ENCODE data around the gene RGS3.

RGS3 gene

DNA sequence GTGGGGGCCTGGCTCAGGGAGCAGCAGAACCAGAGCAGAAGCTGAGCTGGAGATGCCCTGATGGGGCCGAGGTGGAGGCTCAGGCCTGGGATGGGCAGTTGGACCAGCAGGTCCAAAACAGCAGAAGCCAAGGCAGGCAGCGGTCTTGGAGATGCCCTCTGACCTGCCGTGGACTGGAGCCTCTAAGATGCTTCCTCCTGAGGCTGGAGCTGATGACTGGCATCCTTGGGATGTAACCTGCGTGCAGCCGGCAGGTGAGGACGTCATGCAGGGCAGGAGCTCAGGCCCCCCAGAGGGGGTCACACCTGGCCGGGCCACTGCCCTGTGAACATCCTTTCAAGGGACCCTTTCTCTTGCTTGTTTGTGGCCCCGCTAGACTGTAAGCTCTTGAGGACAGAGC lies 162.0 kb downstream of the RGS3 start:
- Histone ChIP-seq H3K27me3 (ENCODE audit: control insufficient read depth, insufficient read depth, low read length) (no peaks in the 10 kb centered on the region), H3K4me1 (ENCODE audit: control insufficient read depth, insufficient read depth, low read length) (peaks cover 4% of the 10 kb centered on the region), H3K9me3 (ENCODE audit: control insufficient read depth, insufficient read depth, low read length) (no peaks in the 10 kb centered on the region), H3K27ac (ENCODE audit: low read length) (no peak overlapping the region), H3K36me3 (ENCODE audit: control insufficient read depth, insufficient read depth, low read length) (no peaks in the 10 kb centered on the region), H3K4me3 (ENCODE audit: low read length) (no peak overlapping the region)
- no CpG with 5 or more reads among the region's 8 CpGs for WGBS (ENCODE audit: insufficient coverage, insufficient read length)
- DNase-seq (ENCODE audit: low read depth, low spot score) = no peak

DNA sequence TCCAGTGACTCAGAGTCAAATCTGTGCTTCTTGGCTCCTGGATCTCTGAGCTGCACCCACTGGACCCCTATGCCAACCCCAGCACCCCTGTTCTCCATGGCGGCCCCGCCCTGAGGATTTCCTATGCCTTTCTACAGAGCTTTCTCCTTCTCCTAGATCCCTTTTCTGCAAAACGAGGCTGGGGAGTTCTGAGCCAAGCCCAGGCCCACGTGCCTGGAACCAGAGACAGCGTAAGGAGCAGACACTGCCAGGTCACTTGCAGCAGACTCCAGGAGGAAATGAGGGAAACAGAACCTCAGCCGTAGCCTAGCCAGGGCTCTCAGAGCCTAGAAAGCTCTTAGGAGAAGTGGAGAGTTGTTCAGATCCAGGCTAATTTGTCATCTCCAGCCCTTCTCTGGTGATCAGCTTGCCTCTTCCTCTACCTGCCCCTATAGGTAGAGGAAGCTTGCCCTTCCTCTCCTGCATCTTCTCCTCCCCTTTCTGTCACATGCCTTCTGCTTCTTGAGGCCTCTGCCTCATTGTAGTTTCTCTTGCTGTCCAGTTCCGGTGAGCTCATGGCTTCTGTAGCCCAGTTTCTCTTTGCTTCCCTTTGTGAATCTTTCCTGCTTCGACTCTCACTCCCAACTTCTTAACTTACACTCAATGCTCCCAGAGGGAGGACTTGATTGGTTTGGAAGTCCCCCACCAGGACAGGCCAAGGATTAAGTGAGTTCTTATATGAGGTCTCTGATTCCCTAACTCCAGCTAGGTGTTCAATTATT lies 163.4 kb downstream of the RGS3 start:
- H3K4me1 ChIP-seq (ENCODE audit: control insufficient read depth, insufficient read depth, low read length) = peaks cover 3% of the 10 kb centered on the region
- no peak for DNase-seq (ENCODE audit: low read depth, low spot score)
- no CpG with 5 or more reads among the region's 8 CpGs for WGBS (ENCODE audit: insufficient coverage, insufficient read length)
- H3K4me3 ChIP-seq (ENCODE audit: low read length) = no peak overlapping the region
- H3K27me3 ChIP-seq (ENCODE audit: control insufficient read depth, insufficient read depth, low read length) = no peaks in the 10 kb centered on the region
- no peaks in the 10 kb centered on the region for H3K9me3 ChIP-seq (ENCODE audit: control insufficient read depth, insufficient read depth, low read length)
- H3K36me3 ChIP-seq (ENCODE audit: control insufficient read depth, insufficient read depth, low read length) = no peaks in the 10 kb centered on the region
- no peak overlapping the region for H3K27ac ChIP-seq (ENCODE audit: low read length)

DNA sequence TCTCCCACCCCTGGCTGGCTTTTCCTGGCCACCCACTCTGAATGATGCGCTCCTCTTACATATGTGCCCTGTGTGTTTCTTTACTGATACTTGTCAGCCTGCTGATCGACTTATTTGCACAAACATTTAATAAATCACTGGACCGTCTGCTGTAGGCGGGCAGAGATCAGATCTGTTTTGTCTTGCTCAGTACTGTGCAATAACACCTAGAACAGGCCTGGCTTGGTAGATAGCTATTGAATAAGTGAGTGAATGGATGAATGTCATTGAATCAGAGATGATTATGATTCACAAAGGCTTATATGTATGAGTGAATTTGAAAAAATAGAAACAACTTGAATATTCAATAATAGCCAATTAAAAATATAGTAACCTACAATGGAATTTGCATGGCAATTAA lies 165.1 kb downstream of the RGS3 start:
- whole genome bisulfite sequencing (ENCODE audit: insufficient coverage, insufficient read length) = no CpG with 5 or more reads among the region's 4 CpGs
- Histone ChIP-seq H3K36me3 (ENCODE audit: control insufficient read depth, insufficient read depth, low read length) (no peaks in the 10 kb centered on the region), H3K4me1 (ENCODE audit: control insufficient read depth, insufficient read depth, low read length) (no peaks in the 10 kb centered on the region; the same call in 1 of the 2 replicates), H3K4me3 (ENCODE audit: low read length) (no peak overlapping the region), H3K27ac (ENCODE audit: low read length) (no peak overlapping the region), H3K27me3 (ENCODE audit: control insufficient read depth, insufficient read depth, low read length) (no peaks in the 10 kb centered on the region), H3K9me3 (ENCODE audit: control insufficient read depth, insufficient read depth, low read length) (no peaks in the 10 kb centered on the region)
- DNase-seq (ENCODE audit: low read depth, low spot score) = no peak

DNA sequence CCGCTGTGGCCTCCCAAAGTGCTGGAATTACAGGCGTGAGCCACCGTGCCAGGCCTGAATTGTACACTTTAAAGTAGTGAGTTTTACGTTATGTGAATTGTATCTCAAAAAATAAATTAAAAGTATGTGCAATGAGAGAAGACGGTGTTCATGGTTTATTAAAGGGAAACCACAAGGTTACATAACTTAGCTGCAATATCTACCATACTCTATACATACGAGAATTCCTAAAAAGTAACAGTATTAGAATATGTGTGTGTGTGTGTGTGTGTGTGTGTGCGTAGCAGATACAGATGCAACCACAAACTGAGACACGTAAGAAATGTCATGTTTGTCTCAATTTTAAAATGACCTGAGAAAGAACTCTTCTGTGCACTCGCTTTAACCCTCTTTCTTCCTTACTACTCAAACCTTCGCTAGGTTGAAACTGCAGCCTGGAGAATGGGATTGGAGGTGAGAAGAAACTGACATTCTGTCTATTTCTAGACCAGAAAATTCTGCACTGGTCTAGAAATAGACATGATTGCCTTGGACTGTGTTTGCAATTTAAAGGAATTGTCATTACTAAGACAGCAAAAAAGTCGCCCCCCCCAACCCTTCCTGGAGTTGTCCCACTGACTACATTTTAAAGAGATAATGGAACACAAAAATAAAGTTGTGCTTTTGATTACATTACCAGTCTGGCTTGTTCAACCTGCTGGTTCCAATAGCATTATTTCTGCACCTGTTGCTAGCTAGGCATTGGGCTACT lies 167.0 kb downstream of the RGS3 start:
- Histone ChIP-seq H3K27ac (ENCODE audit: low read length) (no peak overlapping the region), H3K27me3 (ENCODE audit: control insufficient read depth, insufficient read depth, low read length) (no peaks in the 10 kb centered on the region), H3K4me3 (ENCODE audit: low read length) (no peak overlapping the region), H3K36me3 (ENCODE audit: control insufficient read depth, insufficient read depth, low read length) (no peaks in the 10 kb centered on the region), H3K9me3 (ENCODE audit: control insufficient read depth, insufficient read depth, low read length) (no peaks in the 10 kb centered on the region), H3K4me1 (ENCODE audit: control insufficient read depth, insufficient read depth, low read length) (no peaks in the 10 kb centered on the region)
- WGBS (ENCODE audit: insufficient coverage, insufficient read length) = no CpG with 5 or more reads among the region's 11 CpGs
- no peak for DNase-seq (ENCODE audit: low read depth, low spot score)

DNA sequence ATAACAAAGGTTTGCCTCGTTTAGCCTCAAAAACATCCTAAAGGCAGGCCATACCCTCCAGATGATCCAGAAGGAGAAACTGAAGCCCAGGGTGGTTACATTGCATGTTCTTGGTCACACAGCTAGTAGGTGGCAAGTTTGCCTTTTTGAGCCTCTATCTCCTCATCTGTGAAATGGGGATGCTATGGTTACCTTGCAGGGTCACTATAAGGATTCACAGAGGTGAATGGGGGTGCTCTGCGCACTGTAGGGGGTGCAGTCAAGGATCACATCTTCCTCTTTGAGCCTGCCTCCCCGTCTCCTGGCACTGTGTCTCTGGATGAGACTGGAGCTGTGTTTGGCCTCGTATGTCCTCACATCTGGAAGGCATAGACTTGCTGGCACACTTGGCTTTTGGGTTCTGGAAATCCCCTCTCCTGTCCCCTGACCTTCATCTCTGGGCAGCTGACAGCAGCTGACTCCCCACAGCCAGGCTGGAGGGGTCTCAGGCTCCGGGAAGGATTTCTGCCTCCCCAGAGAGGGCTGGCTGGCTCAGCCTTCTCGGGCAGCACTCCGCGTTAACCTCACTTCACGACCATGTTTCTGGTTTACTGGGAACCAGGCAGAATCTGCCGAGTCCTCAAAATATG lies 167.7 kb downstream of the RGS3 start:
- WGBS (ENCODE audit: insufficient coverage, insufficient read length) = no CpG with 5 or more reads among the region's 10 CpGs
- no peaks in the 10 kb centered on the region for H3K9me3 ChIP-seq (ENCODE audit: control insufficient read depth, insufficient read depth, low read length)
- no peak for DNase-seq (ENCODE audit: low read depth, low spot score)
- no peak overlapping the region for H3K4me3 ChIP-seq (ENCODE audit: low read length)
- H3K36me3 ChIP-seq (ENCODE audit: control insufficient read depth, insufficient read depth, low read length) = no peaks in the 10 kb centered on the region
- no peaks in the 10 kb centered on the region for H3K27me3 ChIP-seq (ENCODE audit: control insufficient read depth, insufficient read depth, low read length)
- peaks cover 2% of the 10 kb centered on the region; the same call in 1 of the 2 replicates for H3K4me1 ChIP-seq (ENCODE audit: control insufficient read depth, insufficient read depth, low read length)
- no peak overlapping the region for H3K27ac ChIP-seq (ENCODE audit: low read length)

DNA sequence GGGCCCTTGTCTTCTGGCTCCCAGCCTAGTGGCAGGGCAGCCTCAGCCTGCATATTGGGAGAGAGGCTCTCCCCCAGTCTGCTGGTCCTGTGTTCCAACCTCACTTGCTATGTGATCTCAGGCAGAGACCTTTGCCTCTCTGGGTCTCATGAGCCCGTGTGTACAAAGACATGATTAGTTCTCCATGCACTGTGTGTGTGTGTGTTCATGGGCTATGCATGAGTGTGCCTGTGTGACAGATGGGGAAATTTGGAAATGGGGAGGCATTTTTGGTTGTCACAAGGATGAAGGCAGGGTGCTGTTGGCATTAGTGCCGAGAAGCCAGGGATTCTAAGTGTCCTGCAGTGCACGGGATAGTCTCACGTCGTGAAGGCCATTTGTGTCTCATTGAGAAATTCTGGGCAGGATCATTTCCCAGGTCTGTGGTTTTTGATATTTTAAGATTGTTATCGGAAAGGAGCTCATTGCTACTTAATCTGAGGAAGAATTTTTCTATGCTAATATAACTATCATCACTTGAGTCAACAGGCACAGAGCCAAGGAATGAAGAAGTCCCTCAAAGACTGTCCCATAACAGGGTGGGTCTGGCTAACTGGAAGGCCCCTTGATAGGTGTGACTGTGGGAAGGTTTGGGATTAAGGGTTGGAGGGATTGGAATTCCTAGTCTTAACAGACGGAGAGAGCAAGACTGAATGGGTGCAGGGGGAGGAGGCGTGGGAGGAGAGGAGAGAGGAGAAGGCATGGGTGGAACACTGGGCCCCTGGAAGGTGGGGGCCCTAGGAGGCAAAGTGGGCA lies 168.5 kb downstream of the RGS3 start:
- DNase-seq (ENCODE audit: low read depth, low spot score) = no peak
- Histone ChIP-seq H3K9me3 (ENCODE audit: control insufficient read depth, insufficient read depth, low read length) (no peaks in the 10 kb centered on the region), H3K27ac (ENCODE audit: low read length) (no peak overlapping the region), H3K4me1 (ENCODE audit: control insufficient read depth, insufficient read depth, low read length) (peaks cover 2% of the 10 kb centered on the region; the same call in 1 of the 2 replicates), H3K4me3 (ENCODE audit: low read length) (no peak overlapping the region), H3K27me3 (ENCODE audit: control insufficient read depth, insufficient read depth, low read length) (no peaks in the 10 kb centered on the region), H3K36me3 (ENCODE audit: control insufficient read depth, insufficient read depth, low read length) (no peaks in the 10 kb centered on the region)
- WGBS (ENCODE audit: insufficient coverage, insufficient read length) = no CpG with 5 or more reads among the region's 8 CpGs

DNA sequence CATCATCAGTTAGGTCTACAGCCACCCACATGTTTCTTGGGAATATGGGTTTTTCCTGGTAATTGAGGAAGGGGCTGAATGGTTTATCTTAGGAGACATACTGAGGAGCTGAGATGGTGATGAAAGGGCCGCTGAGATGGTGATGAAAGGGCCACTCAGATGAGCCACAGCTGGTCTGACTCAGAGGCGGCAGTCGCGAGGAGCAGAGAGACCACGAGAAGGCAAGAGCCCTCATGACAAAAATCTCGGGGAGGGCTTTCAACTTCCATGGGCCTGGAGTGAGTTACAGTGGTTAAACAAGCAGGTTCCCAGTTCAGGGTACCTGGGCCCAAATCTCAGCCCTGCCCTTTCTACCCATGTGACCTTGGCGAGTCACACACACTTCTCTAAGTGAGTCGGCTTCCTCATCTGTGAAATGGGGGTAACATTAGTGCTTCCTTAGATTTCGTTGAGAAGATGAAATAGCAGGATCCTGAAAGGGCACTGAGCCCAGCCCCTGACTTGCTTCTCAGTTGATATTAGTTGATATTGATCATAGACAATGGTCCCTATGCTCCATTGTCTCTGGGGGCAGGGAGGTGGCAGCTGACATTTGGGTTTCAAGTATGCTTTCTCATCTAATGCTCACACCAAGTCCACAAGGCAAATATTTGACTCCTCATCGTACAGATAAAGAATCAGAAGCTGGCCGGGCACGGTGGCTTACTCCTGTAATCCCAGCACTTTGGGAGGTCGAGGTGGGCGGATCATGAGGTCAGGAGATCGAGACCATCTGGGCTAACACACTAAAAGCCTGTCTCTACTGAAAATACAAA lies 169.5 kb downstream of the RGS3 start:
- H3K4me1 ChIP-seq (ENCODE audit: control insufficient read depth, insufficient read depth, low read length) = peaks cover 2% of the 10 kb centered on the region; the same call in 1 of the 2 replicates
- no peaks in the 10 kb centered on the region for H3K36me3 ChIP-seq (ENCODE audit: control insufficient read depth, insufficient read depth, low read length)
- H3K27me3 ChIP-seq (ENCODE audit: control insufficient read depth, insufficient read depth, low read length) = no peaks in the 10 kb centered on the region
- no peak for DNase-seq (ENCODE audit: low read depth, low spot score)
- no CpG with 5 or more reads among the region's 15 CpGs for WGBS (ENCODE audit: insufficient coverage, insufficient read length)
- H3K4me3 ChIP-seq (ENCODE audit: low read length) = no peak overlapping the region
- no peaks in the 10 kb centered on the region for H3K9me3 ChIP-seq (ENCODE audit: control insufficient read depth, insufficient read depth, low read length)
- no peak overlapping the region for H3K27ac ChIP-seq (ENCODE audit: low read length)

DNA sequence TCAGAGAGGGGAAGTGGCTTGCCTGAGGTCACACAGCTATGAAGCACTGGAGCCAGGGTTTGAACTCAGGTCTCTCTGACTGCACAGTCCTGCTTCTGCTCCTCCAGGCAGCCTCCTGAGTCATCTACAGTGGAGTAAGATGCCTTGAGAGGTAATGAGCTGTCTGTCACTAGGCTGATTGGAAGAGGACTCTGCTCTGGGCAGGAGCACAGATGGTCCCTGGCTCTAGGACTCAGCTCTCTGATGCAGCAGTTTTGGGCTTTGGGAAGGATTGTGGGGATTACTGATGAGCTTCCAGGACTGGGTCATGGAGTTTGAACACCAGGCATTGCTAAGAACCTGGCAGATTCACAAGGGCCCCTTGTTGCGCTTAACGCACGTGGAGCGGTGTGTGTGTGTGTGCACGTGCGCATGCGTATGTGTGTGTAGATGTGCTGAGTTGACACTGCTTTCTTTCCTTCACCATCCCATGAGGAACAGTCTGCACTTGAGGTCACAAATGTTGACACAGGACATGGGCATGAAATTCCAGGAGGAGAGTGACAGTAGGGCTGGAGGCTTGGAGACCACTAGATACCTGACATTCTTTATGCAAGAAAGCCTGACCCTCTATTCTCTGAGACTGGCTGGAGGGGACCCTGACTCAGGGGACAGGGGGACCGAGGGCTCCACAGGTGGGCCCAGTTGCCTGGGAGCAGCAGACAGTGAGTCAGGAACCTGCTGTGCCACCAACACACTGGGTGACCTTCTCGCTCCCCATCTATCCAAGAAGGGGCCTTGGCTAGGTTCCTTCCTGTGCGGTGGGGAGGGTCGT lies 170.5 kb downstream of the RGS3 start:
- Histone ChIP-seq H3K4me1 (ENCODE audit: control insufficient read depth, insufficient read depth, low read length) (peaks cover 2% of the 10 kb centered on the region; the same call in 1 of the 2 replicates), H3K27ac (ENCODE audit: low read length) (no peak overlapping the region), H3K4me3 (ENCODE audit: low read length) (no peak overlapping the region), H3K9me3 (ENCODE audit: control insufficient read depth, insufficient read depth, low read length) (no peaks in the 10 kb centered on the region), H3K27me3 (ENCODE audit: control insufficient read depth, insufficient read depth, low read length) (peaks cover 2% of the 10 kb centered on the region; the same call in 1 of the 2 replicates), H3K36me3 (ENCODE audit: control insufficient read depth, insufficient read depth, low read length) (no peaks in the 10 kb centered on the region)
- DNase-seq (ENCODE audit: low read depth, low spot score) = no peak
- WGBS (ENCODE audit: insufficient coverage, insufficient read length) = no CpG with 5 or more reads among the region's 11 CpGs

Data from iPS DF 6.9 (cell line).